Activated CD8-positive, alpha-beta memory T cell treated with anti-CD3 and anti-CD28 coated beads for 24 hours (primary cell): ENCODE measurements around the gene RPL10A.
A peak's percentile ranks its signal among the peaks of the same experiment; 100 is the strongest.

ENCODE experiments used
- DNase-seq: peaks from one replicate; pipeline ENCODE4 v3.0.0-alpha.2; 2020

RPL10A gene

GRCh38 chr6:35449287-35449881 lies 18.8 kb upstream of the RPL10A start:
- peak; percentile 74 for DNase-seq

GRCh38 chr6:35451354-35452182 lies 16.6 kb upstream of the RPL10A start:
- no peak for DNase-seq

DNA sequence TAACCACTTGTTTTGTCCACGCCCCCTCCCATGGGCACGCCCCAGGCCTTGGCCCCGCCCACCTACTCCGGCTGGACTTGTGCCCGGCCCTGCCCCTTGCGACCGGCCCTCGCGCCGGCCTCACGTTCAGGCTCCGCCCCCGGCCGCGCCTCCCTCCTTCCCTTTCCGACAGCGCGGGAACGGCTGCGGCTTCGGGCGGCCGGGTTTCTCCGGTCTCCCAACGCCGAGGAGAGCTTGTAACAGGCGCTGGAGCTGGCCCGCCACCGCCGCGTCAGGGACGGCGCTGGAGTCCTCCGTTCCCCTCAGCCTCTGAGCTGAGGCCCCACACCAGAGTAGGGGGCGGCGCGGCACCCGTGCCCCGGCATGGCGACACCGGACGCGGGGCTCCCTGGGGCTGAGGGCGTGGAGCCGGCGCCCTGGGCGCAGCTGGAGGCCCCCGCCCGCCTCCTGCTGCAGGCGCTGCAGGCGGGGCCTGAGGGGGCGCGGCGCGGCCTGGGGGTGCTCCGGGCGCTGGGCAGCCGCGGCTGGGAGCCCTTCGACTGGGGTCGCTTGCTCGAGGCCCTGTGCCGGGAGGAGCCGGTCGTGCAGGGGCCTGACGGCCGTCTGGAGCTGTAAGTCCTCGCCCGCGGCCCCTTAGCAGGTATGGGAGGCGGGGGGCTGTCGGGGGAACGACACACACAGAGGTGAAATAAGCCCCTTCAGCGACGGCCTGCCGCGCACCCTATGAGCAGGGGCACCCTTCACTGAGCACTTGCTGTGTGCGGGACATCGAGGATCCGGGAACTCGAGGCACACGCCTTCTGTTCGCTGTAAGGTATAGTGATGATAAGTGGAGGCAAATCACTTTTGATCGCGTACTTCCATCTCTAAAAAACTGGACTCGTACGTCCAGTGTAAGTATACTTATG lies 15.8 kb upstream of the RPL10A start, which contains the start of gene FANCE:
Gene FANCE, plus strand, starts transcription at position 156 of the 908 bp plus-strand sequence. Its CDS starts 208 bp downstream, at position 364.
- peak; percentile 99 for DNase-seq

- DNase-seq, result no peak
Observed at GRCh38 chr6:35453236-35453635, 15.0 kb upstream of the RPL10A start.

GRCh38 chr6:35454391-35455110 lies 13.7 kb upstream of the RPL10A start:
- no peak for DNase-seq

DNA sequence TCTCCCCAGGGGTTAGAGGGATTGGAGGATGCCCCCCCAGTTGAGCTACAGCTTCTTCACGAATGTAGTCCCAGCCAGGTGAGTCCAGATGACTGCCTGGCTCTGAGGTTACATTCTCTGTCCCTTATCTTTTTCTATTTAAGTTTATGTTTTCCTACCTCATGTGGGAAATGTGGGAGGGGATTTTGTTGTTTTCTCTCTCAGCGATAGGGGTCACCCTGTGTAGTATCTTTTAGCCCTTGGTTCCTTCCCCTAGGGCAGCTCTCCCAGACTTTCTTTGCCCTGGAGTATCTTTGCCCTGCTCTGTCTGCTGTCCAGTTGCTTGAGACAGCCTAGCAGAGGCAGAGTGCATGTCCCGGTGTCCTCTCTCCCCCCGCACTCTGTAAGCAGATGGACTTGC lies 10.3 kb upstream of the RPL10A start:
- no peak for DNase-seq

DNA sequence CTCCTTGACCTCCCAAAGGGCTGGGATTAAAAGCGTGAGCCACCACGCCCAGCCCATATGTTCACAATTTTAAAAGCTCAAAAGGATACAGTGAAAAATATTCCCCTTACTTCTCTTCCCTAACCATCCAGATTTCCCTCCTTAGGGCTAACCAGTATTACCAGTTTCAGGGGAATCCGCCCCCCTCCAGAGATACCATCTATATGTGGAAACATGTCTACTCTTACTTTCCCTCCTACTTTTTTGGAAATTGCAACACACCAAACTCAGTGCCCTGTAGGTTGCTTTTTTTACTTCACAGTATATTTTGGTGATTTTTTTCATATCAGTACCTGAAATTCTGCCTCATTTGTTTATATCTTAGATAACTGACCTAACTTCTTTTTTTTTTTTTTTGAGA lies 6.9 kb upstream of the RPL10A start:
- no peak for DNase-seq

- DNase-seq, result no peak
Observed at GRCh38 chr6:35463292-35463691, 4.9 kb upstream of the RPL10A start.

- DNase-seq, result no peak
Observed at GRCh38 chr6:35465646-35466045, 2.6 kb upstream of the RPL10A start.

GRCh38 chr6:35468980-35469750 lies 964 bp downstream of the RPL10A start:
- DNase-seq, result no peak

DNA sequence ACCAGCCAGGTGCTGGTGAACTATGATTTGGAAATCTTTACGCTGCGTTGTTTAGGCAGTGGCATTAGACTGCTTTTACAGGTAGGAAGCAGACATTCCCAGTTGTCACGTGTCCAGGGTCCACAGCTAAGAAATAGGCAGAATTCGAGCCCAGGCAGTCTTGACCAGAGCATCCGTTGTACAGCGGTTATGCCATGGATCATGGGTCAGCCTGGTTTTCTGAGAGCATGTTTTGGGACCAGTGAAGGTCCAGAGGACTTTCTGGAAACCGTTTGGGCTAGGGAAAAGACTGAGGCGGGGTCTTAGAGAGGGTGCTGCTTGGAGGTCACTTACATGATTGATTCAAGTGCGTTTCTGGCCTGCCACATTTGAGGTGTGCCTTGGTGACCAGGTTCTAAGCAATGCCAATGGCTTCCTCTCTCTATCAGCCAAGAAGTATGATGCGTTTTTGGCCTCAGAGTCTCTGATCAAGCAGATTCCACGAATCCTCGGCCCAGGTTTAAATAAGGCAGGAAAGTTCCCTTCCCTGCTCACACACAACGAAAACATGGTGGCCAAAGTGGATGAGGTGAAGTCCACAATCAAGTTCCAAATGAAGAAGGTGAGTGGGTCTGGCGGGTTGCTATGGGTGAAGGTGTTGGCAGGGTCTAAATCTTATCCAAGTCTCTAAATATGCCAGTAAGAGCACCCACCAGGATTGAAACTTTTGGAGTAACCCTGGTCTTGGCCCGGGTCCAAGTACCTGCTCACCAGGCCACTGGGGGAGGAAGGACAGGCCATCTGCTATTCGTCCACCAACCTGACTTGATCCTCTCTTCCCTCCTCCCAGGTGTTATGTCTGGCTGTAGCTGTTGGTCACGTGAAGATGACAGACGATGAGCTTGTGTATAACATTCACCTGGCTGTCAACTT lies 1.8 kb downstream of the RPL10A start:
- DNase-seq, result peak; percentile 75

DNA sequence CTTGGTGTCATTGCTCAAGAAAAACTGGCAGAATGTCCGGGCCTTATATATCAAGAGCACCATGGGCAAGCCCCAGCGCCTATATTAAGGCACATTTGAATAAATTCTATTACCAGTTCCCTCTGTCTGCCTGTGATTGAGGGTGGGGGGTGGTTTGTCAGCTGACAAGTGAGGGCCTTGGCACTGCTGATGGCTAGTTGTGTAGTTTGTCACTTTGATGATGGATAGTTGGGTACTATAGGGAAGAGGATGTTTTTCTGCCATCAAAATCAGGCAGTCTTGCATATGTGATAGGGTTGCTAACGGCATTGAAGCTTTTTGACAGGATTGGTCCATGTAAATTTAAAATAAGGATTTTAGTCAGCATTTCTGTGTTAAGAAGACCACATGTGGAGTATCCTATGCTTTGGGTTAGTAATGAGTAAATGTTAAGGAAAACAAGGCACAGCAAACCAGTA lies 2.5 kb downstream of the RPL10A start:
- no peak for DNase-seq

DNA sequence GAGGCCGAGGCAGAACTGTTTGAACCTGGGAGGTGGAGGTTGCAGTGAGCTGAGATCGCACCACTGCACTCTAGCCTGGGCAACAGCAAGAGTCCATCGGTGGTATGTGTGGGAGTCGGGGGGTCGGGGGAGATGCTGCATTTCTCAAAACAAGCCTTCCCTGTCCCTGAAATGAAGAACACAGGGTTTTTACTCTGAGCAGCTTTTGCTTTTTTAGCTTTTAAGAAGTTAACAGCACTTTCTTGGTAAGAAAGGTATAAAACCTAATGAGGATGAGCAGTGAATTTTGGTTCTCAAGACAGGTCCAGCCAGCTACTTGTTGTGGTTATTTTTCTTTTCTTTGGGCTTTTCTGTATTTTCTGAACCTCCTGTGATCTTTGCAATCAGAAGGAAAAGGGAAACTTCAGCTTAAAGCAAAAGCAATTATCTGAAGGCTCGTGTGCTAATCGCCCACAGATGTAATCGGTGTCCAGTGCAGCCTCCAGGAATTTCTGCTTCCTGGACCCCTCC lies 3.7 kb downstream of the RPL10A start:
- DNase-seq, result no peak

GRCh38 chr6:35473075-35473849 lies 5.1 kb downstream of the RPL10A start:
- DNase-seq, result peak; percentile 73

GRCh38 chr6:35473850-35474130 lies 5.6 kb downstream of the RPL10A start:
- no peak for DNase-seq

DNA sequence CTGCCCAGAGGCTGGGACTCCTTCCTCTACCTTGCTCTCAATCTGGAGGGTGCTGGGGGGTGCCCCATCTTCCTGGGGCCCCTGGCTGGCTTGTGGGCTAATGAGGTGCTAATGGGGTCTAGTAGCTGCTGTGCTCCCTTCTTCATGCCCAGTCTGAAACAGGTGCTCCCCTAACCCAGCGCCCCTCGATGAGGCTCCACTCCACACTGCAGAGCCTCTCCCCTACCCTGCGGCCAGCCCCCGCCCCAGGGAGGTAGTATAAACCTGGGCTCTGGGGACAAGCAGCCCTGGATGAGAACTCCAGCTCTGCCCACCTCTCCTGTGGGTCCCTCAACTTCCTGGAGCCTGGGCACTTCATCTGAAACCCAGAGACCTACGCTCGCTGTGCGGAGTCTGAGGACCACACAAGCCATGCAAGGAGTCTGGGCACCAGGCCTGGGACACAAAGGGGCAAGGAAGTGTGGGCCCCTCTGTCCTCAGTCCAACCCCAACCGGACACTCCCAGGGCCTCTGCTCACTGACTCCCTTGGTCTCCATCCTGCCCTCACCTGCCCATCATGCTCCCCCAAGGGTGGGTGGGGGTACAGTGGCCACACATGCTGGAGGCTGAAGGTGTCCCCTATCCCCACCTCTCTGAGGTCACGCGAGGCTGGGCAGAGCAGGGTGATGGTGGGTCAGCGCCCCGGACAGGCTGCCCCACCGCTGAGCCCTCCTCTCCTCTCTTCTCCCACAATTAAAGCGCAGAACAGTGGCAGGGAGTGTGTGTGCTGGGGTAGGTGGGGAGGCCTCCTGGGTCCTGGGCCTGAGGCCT lies 6.1 kb downstream of the RPL10A start:
- DNase-seq, result peak; percentile 74

DNA sequence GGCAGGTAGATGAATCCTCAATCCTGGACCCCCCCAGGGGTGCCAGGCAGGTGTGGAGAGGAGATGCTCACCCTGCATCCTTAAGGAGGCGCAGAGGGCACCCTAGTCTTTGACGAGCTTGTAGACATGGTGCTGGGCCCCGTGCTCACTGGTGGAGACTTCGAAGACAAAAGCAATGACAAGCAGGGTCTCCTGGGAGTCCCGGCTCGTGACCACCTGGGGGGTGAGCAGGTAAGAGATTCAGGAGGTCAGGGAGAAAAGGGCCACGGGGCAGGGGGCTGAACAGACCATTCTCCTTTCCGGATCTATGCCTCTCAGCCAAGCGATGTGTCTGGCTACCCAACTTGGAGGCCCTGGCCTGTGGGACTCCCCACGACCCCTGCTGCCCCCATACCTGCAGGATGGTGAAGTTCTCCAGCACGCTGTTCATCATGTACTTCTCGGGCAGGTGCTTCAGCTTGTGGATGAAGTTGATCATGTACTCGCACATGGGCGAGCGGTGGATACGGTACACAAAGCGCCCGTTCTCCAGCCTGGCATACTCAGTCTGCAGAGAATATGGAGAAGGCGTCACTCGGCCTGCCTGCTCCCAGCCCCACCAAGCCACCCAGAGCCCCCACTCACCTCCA lies 6.9 kb downstream of the RPL10A start:
- no peak for DNase-seq

GRCh38 chr6:35475573-35475972 lies 7.4 kb downstream of the RPL10A start:
- no peak for DNase-seq
